Fibroblast of lung (primary cell): ENCODE results near the gene CCK. TPM values are rescaled to one million over a fixed set of nuclear protein-coding genes. Genes with fewer than 3 reads are reported as not detected.

ENCODE experiments used
- DNase-seq, 2 donors: peaks; one replicate each; pipeline versions ENCODE4 v3.0.0 to v3.0.0-alpha.2; 2010; ENCODE audit warnings: low read depth in 2 of 2
- H2AFZ ChIP-seq: 2 replicates; pipeline ENCODE4 v1.5.1; 2012; ENCODE audit warnings: low read length, control low read depth, inconsistent platforms
- H3K27ac ChIP-seq: 2 replicates; pipeline ENCODE4 v1.5.1; 2011; ENCODE audit warnings: low read length, control low read depth; ENCODE audit not compliant: insufficient read depth
- H3K27me3 ChIP-seq: 2 replicates; pipeline ENCODE4 v1.5.1; 2011; ENCODE audit warnings: mild to moderate bottlenecking, low read length; ENCODE audit not compliant: control insufficient read depth, insufficient read depth
- H3K36me3 ChIP-seq: 2 replicates; pipeline ENCODE4 v1.5.1; 2011; ENCODE audit warnings: low read length; ENCODE audit not compliant: control insufficient read depth, insufficient read depth
- H3K4me1 ChIP-seq: 2 replicates; pipeline ENCODE4 v1.5.1; 2011; ENCODE audit warnings: low read length; ENCODE audit not compliant: control insufficient read depth, insufficient read depth; ENCODE audit errors: extremely low read depth
- H3K4me2 ChIP-seq: 2 replicates; pipeline ENCODE4 v1.5.1; 2011; ENCODE audit warnings: low read length, control low read depth; ENCODE audit not compliant: insufficient read depth; ENCODE audit errors: extremely low read depth
- H3K4me3 ChIP-seq, 4 experiments: fragments of 200-600 bp in 1 of 4; sonication (generic) in 1 of 4; replicated peaks in 1 of 4; 2 replicates each; pipeline ENCODE4 v1.5.1; 2011 to 2016; ENCODE audit warnings: low read length in 4 of 4, low read depth in 3 of 4, mild to moderate bottlenecking in 3 of 4, control low read depth in 2 of 4, inconsistent platforms in 1 of 4, mixed read lengths in 1 of 4; ENCODE audit not compliant: insufficient read depth in 1 of 4; ENCODE audit errors: control extremely low read depth in 1 of 4
- H3K79me2 ChIP-seq: 2 replicates; pipeline ENCODE4 v1.5.1; 2012; ENCODE audit warnings: mild to moderate bottlenecking, low read length, inconsistent platforms; ENCODE audit not compliant: control insufficient read depth, insufficient read depth
- H3K9ac ChIP-seq: 2 replicates; pipeline ENCODE4 v1.5.1; 2011; ENCODE audit warnings: mild to moderate bottlenecking, low read length, control low read depth; ENCODE audit not compliant: insufficient read depth
- H3K9me3 ChIP-seq: 2 replicates; pipeline ENCODE4 v1.5.1; 2012; ENCODE audit warnings: low read depth, low read length; ENCODE audit not compliant: control insufficient read depth, insufficient read depth
- H4K20me1 ChIP-seq: 2 replicates; pipeline ENCODE4 v1.5.1; 2011; ENCODE audit warnings: low read length; ENCODE audit not compliant: control insufficient read depth, insufficient read depth; ENCODE audit errors: extremely low read depth
- CTCF ChIP-seq, 2 donors: IDR thresholded peaks in 1 of 2; conservative IDR thresholded peaks in 1 of 2; 1 replicate in 1 of 2; 2 replicates in 1 of 2; pipeline ENCODE4 v1.5.1; 2011 to 2012; ENCODE audit warnings: low read length in 2 of 2, control low read depth in 1 of 2, inconsistent platforms in 1 of 2, low read depth in 1 of 2, mild to moderate bottlenecking in 1 of 2
- EZH2 ChIP-seq: IDR thresholded peaks from 2 replicates; pipeline ENCODE4 v1.5.1; 2012; ENCODE audit warnings: low read length, control low read depth, mild to moderate bottlenecking; ENCODE audit errors: missing control alignments
- polyA plus RNA-seq, 2 donors: library from polyadenylated mRNA; depleted of rRNA in 1 of 2; stranded (reverse) in 1 of 2; unstranded in 1 of 2; fragments of >200 nt; gene quantifications; 2 replicates each; pipeline ENCODE4 v1.2.1, GENCODE V29; 2011 to 2012; ENCODE audit warnings: missing spikeins in 1 of 2
- total RNA-seq: library from RNA; depleted of rRNA; stranded (reverse); fragments of >200 nt; gene quantifications from 2 replicates; pipeline ENCODE4 v1.2.1, GENCODE V29; 2014

Gene CCK
- total and polyA plus RNA-seq, 2 donors (not counting 1 experiment from before 2014, with no cell fraction given): 0.33 TPM

GRCh38 chr3:42224178-42224577 is 41.8 kb downstream of the CCK start:
- no peak overlapping the region for H3K4me2 ChIP-seq
- no peak overlapping the region for H3K27ac ChIP-seq
- no peaks in the 10 kb centered on the region for H3K27me3 ChIP-seq
- H3K9ac ChIP-seq: no peak overlapping the region
- H3K36me3 ChIP-seq: peaks cover 11% of the 10 kb centered on the region
- TF ChIP-seq CTCF (conservative IDR thresholded peaks at IDR 0.05 in 1 of 2, IDR thresholded peaks at IDR 0.05 in 1 of 2; ENCODE audit: low read depth in 1 of 2, low read length in 2 of 2) (no peak), EZH2 (no peak)
- H3K79me2 ChIP-seq: no peaks in the 10 kb centered on the region
- H2AFZ ChIP-seq: no peak overlapping the region
- no peak for DNase-seq
- H3K9me3 ChIP-seq: no peaks in the 10 kb centered on the region
- H4K20me1 ChIP-seq: no peaks in the 10 kb centered on the region
- no peak overlapping the region for H3K4me3 ChIP-seq
- peaks cover 5% of the 10 kb centered on the region for H3K4me1 ChIP-seq

GRCh38 chr3:42222942-42223693 is 42.9 kb downstream of the CCK start:
- no peak for TF ChIP-seq CTCF (conservative IDR thresholded peaks at IDR 0.05 in 1 of 2, IDR thresholded peaks at IDR 0.05 in 1 of 2; ENCODE audit: low read depth in 1 of 2, low read length in 2 of 2)
- TF ChIP-seq EZH2: no peak
- DNase-seq: no peak
- Histone ChIP-seq H3K27me3 (no peaks in the 10 kb centered on the region), H3K9ac (no peak overlapping the region), H3K4me3 (no peak overlapping the region), H3K79me2 (no peaks in the 10 kb centered on the region), H3K27ac (no peak overlapping the region), H3K4me1 (peaks cover 5% of the 10 kb centered on the region), H2AFZ (no peak overlapping the region), H3K4me2 (no peak overlapping the region), H3K36me3 (peaks cover 11% of the 10 kb centered on the region), H3K9me3 (no peaks in the 10 kb centered on the region), H4K20me1 (no peaks in the 10 kb centered on the region)

GRCh38 chr3:42220436-42221121 is 45.4 kb downstream of the CCK start:
- TF ChIP-seq CTCF (conservative IDR thresholded peaks at IDR 0.05 in 1 of 2, IDR thresholded peaks at IDR 0.05 in 1 of 2; ENCODE audit: low read depth in 1 of 2, low read length in 2 of 2) (no peak), EZH2 (no peak)
- H3K36me3 ChIP-seq: peaks cover 11% of the 10 kb centered on the region
- H3K9ac ChIP-seq: no peak overlapping the region
- no peak overlapping the region for H2AFZ ChIP-seq
- H3K79me2 ChIP-seq: no peaks in the 10 kb centered on the region
- no peak overlapping the region for H3K4me2 ChIP-seq
- peaks cover 6% of the 10 kb centered on the region for H3K4me1 ChIP-seq
- no peak overlapping the region for H3K4me3 ChIP-seq
- no peaks in the 10 kb centered on the region for H3K27me3 ChIP-seq
- no peak for DNase-seq
- H3K27ac ChIP-seq: no peak overlapping the region
- H3K9me3 ChIP-seq: no peaks in the 10 kb centered on the region
- no peaks in the 10 kb centered on the region for H4K20me1 ChIP-seq
